GM13976 (cell line): ENCODE measurements around the gene MYO7B.
"Not testable (repeated sequence)": the region's sequence is repeated elsewhere in the genome, so short reads cannot be mapped to it uniquely, and the experiment has no call there.

Experiments used
- DNase-seq: peaks from one replicate; pipeline ENCODE4 v3.0.0; 2012; ENCODE audit warnings: low spot score
- CTCF ChIP-seq: IDR thresholded peaks from 2 replicates; pipeline ENCODE4 v1.5.1; 2012; ENCODE audit warnings: borderline replicate concordance, mild to moderate bottlenecking; ENCODE audit not compliant: insufficient read depth; ENCODE audit errors: extremely low read depth, missing control alignments, control extremely low read depth
- in situ Hi-C: fragments of 300-500 bp; cut with MboI; formaldehyde crosslinking; loops from one replicate; pipeline ENCODE4 v1.12.0; 2022; ENCODE audit warnings: low sequenced_read_pairs, mixed read lengths, inconsistent platforms; ENCODE audit not compliant: unreplicated experiment

Gene MYO7B

GRCh38 chr2:127527001-127527804 lies 8.3 kb upstream of the MYO7B start:
- TF ChIP-seq CTCF = no peak
- in situ Hi-C loops = no loop called here
- DNase-seq = no peak

GRCh38 chr2:127528487-127528886 lies 7.0 kb upstream of the MYO7B start:
- no peak for DNase-seq
- TF ChIP-seq CTCF = no peak
- in situ Hi-C loops = no loop called here

- in situ Hi-C loops, DNase-seq: not testable (repeated sequence)
These were observed 6.1 kb upstream of the MYO7B start for GRCh38 chr2:127529416-127529815.

GRCh38 chr2:127530245-127531140 lies 5.0 kb upstream of the MYO7B start:
- in situ Hi-C loops = no loop called here
- TF ChIP-seq CTCF = no peak
- DNase-seq = no peak

- in situ Hi-C loops = no loop called here
- DNase-seq = no peak
- TF ChIP-seq CTCF = no peak
These were observed 4.2 kb upstream of the MYO7B start for GRCh38 chr2:127531221-127531648.

- in situ Hi-C loops = no loop called here
- DNase-seq = no peak
- TF ChIP-seq CTCF = no peak
These were observed 3.2 kb upstream of the MYO7B start for GRCh38 chr2:127532296-127532695.

GRCh38 chr2:127535918-127536317 lies 435 bp downstream of the MYO7B start:
- TF ChIP-seq CTCF = no peak
- in situ Hi-C loops = no loop called here
- no peak for DNase-seq
